Endodermal cell (in vitro differentiated cells): Measurements from ENCODE around the gene RGS7BP. TPM values are rescaled to one million over a fixed set of nuclear protein-coding genes. Genes with fewer than 3 reads are reported as not detected.

Source experiments
- DNase-seq: peaks from one replicate; pipeline ENCODE4 v3.0.0-alpha.2; 2017
- H3K27ac ChIP-seq: 2 replicates; pipeline ENCODE4 v1.5.1; 2013; ENCODE audit warnings: mild to moderate bottlenecking, low read depth, low read length, moderate library complexity
- H3K27me3 ChIP-seq: 2 replicates; pipeline ENCODE4 v1.6.1; 2013; ENCODE audit warnings: mild to moderate bottlenecking, low read length, moderate library complexity; ENCODE audit not compliant: insufficient read depth, control insufficient read depth, poor library complexity, severe bottlenecking
- H3K36me3 ChIP-seq: 2 replicates; pipeline ENCODE4 v1.7.0; 2013; ENCODE audit warnings: mild to moderate bottlenecking, low read length, moderate library complexity; ENCODE audit not compliant: control insufficient read depth, insufficient read depth
- H3K4me1 ChIP-seq: one replicate; pipeline ENCODE4 v1.7.0; 2013; ENCODE audit warnings: low read length; ENCODE audit not compliant: control insufficient read depth, insufficient read depth
- H3K4me3 ChIP-seq: 2 replicates; pipeline ENCODE4 v1.5.1; 2013; ENCODE audit warnings: mild to moderate bottlenecking, low read length, moderate library complexity
- H3K9ac ChIP-seq: 2 replicates; pipeline ENCODE4 v1.6.1; 2013; ENCODE audit warnings: mild to moderate bottlenecking, low read length, moderate library complexity; ENCODE audit not compliant: poor library complexity, severe bottlenecking; ENCODE audit errors: extremely low read depth
- H3K9me3 ChIP-seq: 2 replicates; pipeline ENCODE4 v1.6.1; 2013; ENCODE audit warnings: mild to moderate bottlenecking, low read length, moderate library complexity; ENCODE audit not compliant: control insufficient read depth
- H3K27ac Mint-ChIP-seq: 2 replicates; pipeline ENCODE4 v1.8.0; 2020; ENCODE audit warnings: mixed read lengths
- H3K27me3 Mint-ChIP-seq: 2 replicates; pipeline ENCODE4 v1.8.0; 2021; ENCODE audit warnings: mild to moderate bottlenecking, mixed read lengths; ENCODE audit not compliant: insufficient read depth
- H3K36me3 Mint-ChIP-seq: 2 replicates; pipeline ENCODE4 v1.8.0; 2020; ENCODE audit warnings: low read depth, mixed read lengths
- H3K4me1 Mint-ChIP-seq: 2 replicates; pipeline ENCODE4 v1.8.0; 2020; ENCODE audit warnings: mixed read lengths
- H3K4me3 Mint-ChIP-seq: 2 replicates; pipeline ENCODE4 v1.8.0; 2020; ENCODE audit warnings: mild to moderate bottlenecking, moderate library complexity, mixed read lengths
- H3K9me3 Mint-ChIP-seq: 2 replicates; pipeline ENCODE4 v1.8.0; 2020; ENCODE audit warnings: mild to moderate bottlenecking, mixed read lengths
- WGBS, 2 experiments: methylation state at CpG; one replicate each; pipeline versions ENCODE4 v1.1.5 to v1.1.7; 2013; ENCODE audit warnings: missing lambda C conversion rate in 2 of 2, mixed read lengths in 1 of 2; ENCODE audit not compliant: insufficient coverage in 1 of 2, insufficient read length in 1 of 2; 5-methylcytosine and 5-hydroxymethylcytosine counted together
- total RNA-seq, 2 donors: library from RNA; stranded (reverse); fragmentation: NEBNext Ultra II Directional in 1 of 2; extraction: Animal tissue kit (Norgen Biotek cat#: 25700) in 1 of 2; gene quantifications; 2 replicates in 1 of 2; 3 replicates in 1 of 2; pipeline ENCODE4 v1.2.1, GENCODE V29; 2021
- TF ChIP-seq, protein P1 (sequence below): fragments of 200-600 bp; sonication (generic); conservative IDR thresholded peaks from 2 replicates; pipeline ENCODE4 v1.5.0; 2021; ENCODE audit warnings: antibody characterized with exemption, mild to moderate bottlenecking

RGS7BP gene
- total RNA-seq, 2 donors from 2014 or later = 1.5 to 2.3 TPM

- no peak for DNase-seq
- Mint-ChIP-seq H3K4me3 (no peak overlapping the region), H3K4me1 (no peaks in the 10 kb centered on the region), H3K36me3 (no peaks in the 10 kb centered on the region), H3K27ac (no peak overlapping the region), H3K27me3 (no peaks in the 10 kb centered on the region), H3K9me3 (no peaks in the 10 kb centered on the region)
- Histone ChIP-seq H3K9me3 (no peaks in the 10 kb centered on the region), H3K9ac (no peak overlapping the region), H3K4me3 (no peak overlapping the region), H3K36me3 (no peaks in the 10 kb centered on the region), H3K27ac (no peak overlapping the region), H3K27me3 (no peaks in the 10 kb centered on the region), H3K4me1 (no peaks in the 10 kb centered on the region)
- TF ChIP-seq, protein P1, sequence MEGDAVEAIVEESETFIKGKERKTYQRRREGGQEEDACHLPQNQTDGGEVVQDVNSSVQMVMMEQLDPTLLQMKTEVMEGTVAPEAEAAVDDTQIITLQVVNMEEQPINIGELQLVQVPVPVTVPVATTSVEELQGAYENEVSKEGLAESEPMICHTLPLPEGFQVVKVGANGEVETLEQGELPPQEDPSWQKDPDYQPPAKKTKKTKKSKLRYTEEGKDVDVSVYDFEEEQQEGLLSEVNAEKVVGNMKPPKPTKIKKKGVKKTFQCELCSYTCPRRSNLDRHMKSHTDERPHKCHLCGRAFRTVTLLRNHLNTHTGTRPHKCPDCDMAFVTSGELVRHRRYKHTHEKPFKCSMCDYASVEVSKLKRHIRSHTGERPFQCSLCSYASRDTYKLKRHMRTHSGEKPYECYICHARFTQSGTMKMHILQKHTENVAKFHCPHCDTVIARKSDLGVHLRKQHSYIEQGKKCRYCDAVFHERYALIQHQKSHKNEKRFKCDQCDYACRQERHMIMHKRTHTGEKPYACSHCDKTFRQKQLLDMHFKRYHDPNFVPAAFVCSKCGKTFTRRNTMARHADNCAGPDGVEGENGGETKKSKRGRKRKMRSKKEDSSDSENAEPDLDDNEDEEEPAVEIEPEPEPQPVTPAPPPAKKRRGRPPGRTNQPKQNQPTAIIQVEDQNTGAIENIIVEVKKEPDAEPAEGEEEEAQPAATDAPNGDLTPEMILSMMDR = no peak
- 84 to 100% methylated on average over 2 of the region's 2 CpGs for WGBS, 2 experiments
These were observed 70.4 kb downstream of the RGS7BP start for GRCh38 chr5:64576250-64576649.

DNA sequence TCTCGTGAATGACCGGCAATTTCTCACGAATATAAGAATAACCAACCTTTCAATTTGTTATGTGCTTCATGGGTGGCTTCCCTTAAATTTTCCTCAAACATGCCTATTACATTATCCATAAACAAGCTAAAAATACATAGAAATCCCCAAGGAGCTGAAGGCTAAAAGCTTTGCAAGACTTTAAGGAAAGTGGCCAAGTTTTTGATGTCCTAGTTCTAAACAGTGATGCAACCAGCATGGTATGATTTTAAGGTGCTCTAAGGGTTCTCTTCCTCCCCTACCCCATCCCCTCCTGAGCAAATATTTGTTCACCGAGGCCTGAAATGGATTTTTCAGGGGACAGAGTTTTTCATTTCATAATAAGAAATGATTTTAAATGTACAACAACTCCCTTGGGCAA lies 79.8 kb downstream of the RGS7BP start:
- Histone ChIP-seq H3K27me3 (no peaks in the 10 kb centered on the region), H3K9ac (no peak overlapping the region), H3K9me3 (no peaks in the 10 kb centered on the region), H3K36me3 (no peaks in the 10 kb centered on the region), H3K4me3 (no peak overlapping the region), H3K4me1 (no peaks in the 10 kb centered on the region), H3K27ac (no peak overlapping the region)
- 91 to 100% methylated on average over 2 to 4 of the region's 4 CpGs for WGBS, 2 experiments
- DNase-seq = no peak
- Mint-ChIP-seq H3K4me1 (peaks cover 10% of the 10 kb centered on the region), H3K27ac (no peak overlapping the region), H3K36me3 (no peaks in the 10 kb centered on the region), H3K9me3 (no peaks in the 10 kb centered on the region), H3K4me3 (no peak overlapping the region), H3K27me3 (peaks cover 4% of the 10 kb centered on the region)
- TF ChIP-seq, protein P1 = no peak

DNA sequence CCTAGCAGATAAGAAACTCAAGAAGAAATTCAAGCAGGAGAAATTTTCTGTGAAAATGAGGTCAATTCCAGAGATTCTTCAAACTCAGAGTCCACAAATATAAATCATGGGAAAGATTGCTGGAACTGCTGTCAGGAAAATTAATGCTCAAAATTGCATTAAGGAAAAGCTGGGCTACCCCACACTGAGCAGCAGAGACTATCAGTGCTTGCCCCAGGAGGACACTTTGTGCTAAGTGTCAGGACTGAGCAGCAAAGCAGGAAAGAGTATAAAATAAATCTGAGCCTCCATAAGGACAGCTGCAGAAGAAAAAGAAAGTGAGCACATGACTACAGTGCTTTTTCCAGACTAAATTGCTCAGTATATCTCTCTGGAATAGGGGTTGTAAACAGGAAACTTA lies 81.6 kb downstream of the RGS7BP start:
- Mint-ChIP-seq H3K27me3 (peaks cover 4% of the 10 kb centered on the region), H3K36me3 (no peaks in the 10 kb centered on the region), H3K4me3 (no peak overlapping the region), H3K9me3 (no peaks in the 10 kb centered on the region), H3K27ac (no peak overlapping the region), H3K4me1 (peaks cover 10% of the 10 kb centered on the region)
- Histone ChIP-seq H3K27ac (no peak overlapping the region), H3K9ac (no peak overlapping the region), H3K4me1 (no peaks in the 10 kb centered on the region), H3K4me3 (no peak overlapping the region), H3K36me3 (no peaks in the 10 kb centered on the region), H3K27me3 (no peaks in the 10 kb centered on the region), H3K9me3 (no peaks in the 10 kb centered on the region)
- no peak for DNase-seq
- TF ChIP-seq, protein P1 = no peak
